Lower leg skin (tissue), 3 donors: ENCODE data around the gene SMARCA2.

Experiments used
- POLR2A ChIP-seq, 2 donors: fragments of 450-650 bp; IDR thresholded peaks; one replicate each; pipeline ENCODE4 v1.6.1; 2016 to 2017; ENCODE audit warnings: antibody characterized with exemption in 2 of 2, mild to moderate bottlenecking in 1 of 2, moderate library complexity in 1 of 2
- TF ChIP-seq, protein P1 (sequence below), 3 donors: fragments of 450-650 bp; IDR thresholded peaks; one replicate each; pipeline ENCODE4 v1.5.1; 2016; ENCODE audit warnings: antibody characterized with exemption in 3 of 3, mild to moderate bottlenecking in 3 of 3, moderate library complexity in 2 of 3

DNA sequence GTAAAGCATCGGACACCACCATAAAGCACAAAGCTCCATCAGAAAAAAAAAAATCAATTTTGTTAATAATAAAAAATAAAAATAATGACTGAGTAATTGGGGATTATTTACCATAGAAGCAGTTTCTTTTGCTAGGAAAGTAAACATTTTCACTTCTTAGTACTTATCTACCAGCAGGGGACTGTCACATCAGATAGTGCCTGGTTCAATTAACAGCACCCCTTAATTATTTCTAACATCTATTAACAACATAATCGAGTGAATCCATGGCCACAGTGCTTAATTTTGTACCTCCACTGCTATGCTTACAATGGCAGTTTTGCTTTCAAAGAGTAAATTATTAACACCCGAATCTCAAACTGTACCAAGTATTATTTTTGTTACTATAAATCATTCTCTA lies 221.7 kb downstream of the SMARCA2 start:
- TF ChIP-seq, protein P1, sequence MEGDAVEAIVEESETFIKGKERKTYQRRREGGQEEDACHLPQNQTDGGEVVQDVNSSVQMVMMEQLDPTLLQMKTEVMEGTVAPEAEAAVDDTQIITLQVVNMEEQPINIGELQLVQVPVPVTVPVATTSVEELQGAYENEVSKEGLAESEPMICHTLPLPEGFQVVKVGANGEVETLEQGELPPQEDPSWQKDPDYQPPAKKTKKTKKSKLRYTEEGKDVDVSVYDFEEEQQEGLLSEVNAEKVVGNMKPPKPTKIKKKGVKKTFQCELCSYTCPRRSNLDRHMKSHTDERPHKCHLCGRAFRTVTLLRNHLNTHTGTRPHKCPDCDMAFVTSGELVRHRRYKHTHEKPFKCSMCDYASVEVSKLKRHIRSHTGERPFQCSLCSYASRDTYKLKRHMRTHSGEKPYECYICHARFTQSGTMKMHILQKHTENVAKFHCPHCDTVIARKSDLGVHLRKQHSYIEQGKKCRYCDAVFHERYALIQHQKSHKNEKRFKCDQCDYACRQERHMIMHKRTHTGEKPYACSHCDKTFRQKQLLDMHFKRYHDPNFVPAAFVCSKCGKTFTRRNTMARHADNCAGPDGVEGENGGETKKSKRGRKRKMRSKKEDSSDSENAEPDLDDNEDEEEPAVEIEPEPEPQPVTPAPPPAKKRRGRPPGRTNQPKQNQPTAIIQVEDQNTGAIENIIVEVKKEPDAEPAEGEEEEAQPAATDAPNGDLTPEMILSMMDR (IDR thresholded peaks at IDR 0.05): no peak
- TF ChIP-seq POLR2A (IDR thresholded peaks at IDR 0.05): no peak
